HCT116 (cell line): ENCODE results near the gene SLC14A1. TPM values are rescaled to one million over a fixed set of nuclear protein-coding genes. Genes with fewer than 3 reads are reported as not detected.

Experiments used
- ATAC-seq: fragments of 200-7000 bp; cut with Tn5 transposase; 2 replicates; pipeline ENCODE4 v1.9.1; 2020; ENCODE audit warnings: mild to moderate bottlenecking, moderate library complexity
- BruUV-seq: library from RNA; stranded (reverse); fragments of 400-500 nt; replicated peaks from 2 replicates; lab custom pipeline; 2021; lab: Mats Ljungman, UMichigan
- CTCF ChIA-PET: fragments of 300-600 bp; sonication (Branson Sonifier 250); formaldehyde crosslinking; loops from one replicate; lab custom pipeline; 2021; ENCODE audit warnings: antibody characterized with exemption; lab: Charles Lee
- POLR2A ChIA-PET: fragments of 300-600, 350-600 bp; sonication (Branson Sonifier 250); formaldehyde crosslinking; loops from one replicate; lab custom pipeline; 2021; ENCODE audit warnings: antibody characterized with exemption; lab: Charles Lee
- RAD21 ChIA-PET, 2 experiments: fragments of 300-600 bp; sonication (Branson Sonifier 250); formaldehyde crosslinking; loops; one replicate each; lab custom pipeline; 2023; ENCODE audit warnings: low total read pairs in 2 of 2; ENCODE audit not compliant: uncharacterized antibody in 2 of 2, unreplicated experiment in 2 of 2, low non-redundant PET in 1 of 2; lab: Charles Lee
- DNase-seq: peaks from one replicate; pipeline ENCODE4 v3.0.0-alpha.2; 2010; ENCODE audit warnings: low read depth, low spot score
- H2AFZ ChIP-seq: fragments of 200-600 bp; shearing (Covaris generic), sonication (generic); 2 replicates; pipeline ENCODE4 v1.6.1; 2017; ENCODE audit warnings: low read depth, mixed run types, mixed read lengths, antibody characterized with exemption, low read length; ENCODE audit not compliant: poor library complexity, severe bottlenecking
- H3K27ac ChIP-seq: 2 replicates; pipeline ENCODE4 v1.5.1; 2012; ENCODE audit warnings: low read depth, low read length
- H3K27me3 ChIP-seq: fragments of 200-600 bp; sonication (generic); 2 replicates; pipeline ENCODE4 v1.6.1; 2016; ENCODE audit warnings: mixed run types, low read length, mixed read lengths; ENCODE audit not compliant: insufficient read depth
- H3K36me3 ChIP-seq, 2 experiments: fragments of 200-500 bp in 1 of 2; fragments of 200-600 bp in 1 of 2; sonication (Bioruptor generic) in 1 of 2; sonication (generic) in 1 of 2; 2 replicates each; pipeline versions ENCODE4 v1.5.1 to v1.6.1; 2014 to 2016; ENCODE audit warnings: low read length in 2 of 2, inconsistent platforms in 1 of 2, mixed read lengths in 1 of 2, mixed run types in 1 of 2; ENCODE audit not compliant: insufficient read depth in 2 of 2, control insufficient read depth in 1 of 2
- H3K4me1 ChIP-seq, 2 experiments: fragments of 200-600 bp in 1 of 2; sonication (generic) in 1 of 2; 2 replicates each; pipeline versions ENCODE4 v1.5.1 to v1.6.1; 2012 to 2017; ENCODE audit warnings: low read length in 2 of 2, inconsistent platforms in 1 of 2, mild to moderate bottlenecking in 1 of 2, mixed read lengths in 1 of 2, mixed run types in 1 of 2, moderate library complexity in 1 of 2; ENCODE audit not compliant: insufficient read depth in 2 of 2, control insufficient read depth in 1 of 2
- H3K4me2 ChIP-seq: fragments of 200-600 bp; sonication (generic); 2 replicates; pipeline ENCODE4 v1.6.1; 2017; ENCODE audit warnings: mixed run types, low read length, mixed read lengths
- H3K4me3 ChIP-seq, 2 experiments: fragments of 200-600 bp in 1 of 2; sonication (generic) in 1 of 2; replicated peaks in 1 of 2; 2 replicates each; pipeline ENCODE4 v1.5.1; 2011 to 2016; ENCODE audit warnings: low read length in 2 of 2, control low read depth in 1 of 2, low read depth in 1 of 2, mild to moderate bottlenecking in 1 of 2, mixed read lengths in 1 of 2, mixed run types in 1 of 2
- H3K79me2 ChIP-seq: fragments of 200-600 bp; sonication (generic); 2 replicates; pipeline ENCODE4 v1.6.1; 2017; ENCODE audit warnings: mild to moderate bottlenecking, mixed run types, low read length, moderate library complexity, mixed read lengths; ENCODE audit not compliant: insufficient read depth
- H3K9ac ChIP-seq: fragments of 200-600 bp; sonication (generic); 2 replicates; pipeline ENCODE4 v1.6.1; 2016; ENCODE audit warnings: low read length, mixed read lengths
- H3K9me2 ChIP-seq: fragments of 200-600 bp; sonication (generic), shearing (Covaris generic); 2 replicates; pipeline ENCODE4 v1.6.1; 2017; ENCODE audit warnings: mixed run types, mild to moderate bottlenecking, moderate library complexity; ENCODE audit not compliant: insufficient read depth
- H3K9me3 ChIP-seq, 2 experiments: fragments of 200-500 bp in 1 of 2; fragments of 200-600 bp in 1 of 2; sonication (Bioruptor generic) in 1 of 2; sonication (generic) in 1 of 2; 2 replicates each; pipeline ENCODE4 v1.6.1; 2014 to 2017; ENCODE audit warnings: low read length in 2 of 2, mixed read lengths in 2 of 2, inconsistent platforms in 1 of 2, low read depth in 1 of 2, mild to moderate bottlenecking in 1 of 2, mixed run types in 1 of 2, moderate library complexity in 1 of 2; ENCODE audit not compliant: control insufficient read depth in 1 of 2, insufficient read depth in 1 of 2
- H4K20me1 ChIP-seq: fragments of 200-600 bp; sonication (generic), shearing (Covaris generic); 2 replicates; pipeline ENCODE4 v1.6.1; 2017; ENCODE audit warnings: mixed run types, mild to moderate bottlenecking, moderate library complexity; ENCODE audit not compliant: insufficient read depth
- CEBPB ChIP-seq: IDR thresholded peaks from 2 replicates; pipeline ENCODE4 v1.6.1; 2012; ENCODE audit warnings: low read depth
- ELF1 ChIP-seq: IDR thresholded peaks from 2 replicates; pipeline ENCODE4 v1.6.1; 2012; ENCODE audit warnings: low read depth, borderline replicate concordance
- EZH2phosphoT487 ChIP-seq: fragments of 200-600 bp; IDR thresholded peaks from 2 replicates; pipeline ENCODE4 v1.6.1; 2018; ENCODE audit warnings: antibody characterized with exemption, borderline replicate concordance
- FOSL1 ChIP-seq: IDR thresholded peaks from 2 replicates; pipeline ENCODE4 v1.6.1; 2012; ENCODE audit warnings: low read depth
- JUND ChIP-seq: IDR thresholded peaks from 2 replicates; pipeline ENCODE4 v1.6.1; 2012
- RAD21 ChIP-seq: IDR thresholded peaks from 2 replicates; pipeline ENCODE4 v1.6.1; 2012; ENCODE audit warnings: low read depth, mild to moderate bottlenecking
- SP1 ChIP-seq: IDR thresholded peaks from 2 replicates; pipeline ENCODE4 v1.6.1; 2012; ENCODE audit warnings: low read depth
- TCF7L2 ChIP-seq: IDR thresholded peaks from 2 replicates; pipeline ENCODE4 v1.7.0; 2011; ENCODE audit warnings: borderline replicate concordance, inconsistent platforms; ENCODE audit not compliant: insufficient read depth, insufficient read length; ENCODE audit errors: extremely low read depth
- YY1 ChIP-seq: IDR thresholded peaks from 2 replicates; pipeline ENCODE4 v1.6.1; 2011; ENCODE audit warnings: low read length, low read depth, moderate library complexity, mild to moderate bottlenecking; ENCODE audit not compliant: insufficient replicate concordance; ENCODE audit errors: extremely low read depth
- ZNF274 ChIP-seq: fragments of 200-500 bp; sonication (Bioruptor generic); IDR thresholded peaks from 2 replicates; pipeline ENCODE4 v1.6.1; 2014; ENCODE audit warnings: mild to moderate bottlenecking, low read depth, low read length, inconsistent platforms
- intact Hi-C: fragments of 100-400 bp; cut with micrococcal nuclease; formaldehyde crosslinking; loops from 2 replicates; pipeline ENCODE4 v1.10.0; 2022
- total RNA-seq: library from RNA; stranded (reverse); gene quantifications from one replicate; pipeline ENCODE4 v1.2.1, GENCODE V29; 2021; ENCODE audit not compliant: unreplicated experiment
- TF ChIP-seq, protein P1 (sequence below): IDR thresholded peaks from 2 replicates; pipeline ENCODE4 v1.6.1; 2012; ENCODE audit warnings: low read depth
- TF ChIP-seq, protein P2 (sequence below): IDR thresholded peaks from 2 replicates; pipeline ENCODE4 v1.6.1; 2012
- TF ChIP-seq, protein P3 (sequence below), 3 experiments: fragments of 200-600 bp in 1 of 3; sonication (generic) in 1 of 3; IDR thresholded peaks in 2 of 3; conservative IDR thresholded peaks in 1 of 3; 2 replicates each; pipeline ENCODE4 v1.5.1; 2012 to 2017; ENCODE audit warnings: low read depth in 2 of 3, low read length in 2 of 3, antibody characterized with exemption in 1 of 3, borderline replicate concordance in 1 of 3, control low read depth in 1 of 3, mild to moderate bottlenecking in 1 of 3, mixed read lengths in 1 of 3, mixed run types in 1 of 3, moderate library complexity in 1 of 3; ENCODE audit not compliant: insufficient read depth in 1 of 3

The SLC14A1 gene
- total RNA-seq, 1 experiment from 2014 or later: not detected

DNA sequence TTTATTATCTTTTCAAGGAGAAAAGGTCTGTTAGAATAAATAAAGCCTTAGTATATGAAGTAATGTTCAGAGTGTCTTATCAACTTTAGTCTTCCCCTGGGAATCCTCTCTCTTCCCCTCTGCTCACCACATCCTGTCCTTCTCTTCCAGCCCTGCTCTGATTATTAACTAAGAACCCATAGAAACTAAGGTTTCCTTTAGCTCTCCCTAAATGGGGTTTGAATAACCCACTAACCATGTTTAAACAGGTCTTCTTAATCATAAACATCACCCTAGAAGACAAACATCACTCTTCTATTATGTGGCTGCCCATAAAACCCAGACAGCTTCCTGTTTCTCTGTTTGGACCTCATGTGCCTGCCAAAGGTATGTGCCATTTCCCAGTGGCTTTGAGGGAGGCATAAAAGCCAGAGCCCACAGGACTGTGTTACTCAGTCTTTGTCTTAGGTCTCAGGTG lies 50.1 kb downstream of the SLC14A1 start:
- Histone ChIP-seq H3K9me3 (no peaks in the 10 kb centered on the region), H3K4me2 (peak overlapping the region; percentile 81; the same call in 1 of the 2 replicates), H3K4me1 (0 out of 4 replicates have a peak, but pooled peaks cover 0 to 5% of the 10 kb centered on the region in 2 experiments), H3K4me3 (no peak overlapping the region), H3K27me3 (no peaks in the 10 kb centered on the region; the same call in 1 of the 2 replicates), H3K27ac (no peak overlapping the region), H3K9ac (no peak overlapping the region), H3K9me2 (peaks cover 3% of the 10 kb centered on the region; the same call in 1 of the 2 replicates), H3K79me2 (no peaks in the 10 kb centered on the region), H2AFZ (peak overlapping the region; percentile 29), H4K20me1 (no peaks in the 10 kb centered on the region), H3K36me3 (no peaks in the 10 kb centered on the region)
- ChIA-PET CTCF (no interaction called here), POLR2A (no interaction called here), RAD21 (no interaction called here)
- BruUV-seq: no TSS peak
- intact Hi-C loops: loop anchor here (2.0 kb wide), 1 partner anchor 29 kb away; no protein-coding TSS in a partner anchor
- ATAC-seq (no peak), DNase-seq (no peak)
- no peak for TF ChIP-seq ZNF274
- TF ChIP-seq, protein P1, sequence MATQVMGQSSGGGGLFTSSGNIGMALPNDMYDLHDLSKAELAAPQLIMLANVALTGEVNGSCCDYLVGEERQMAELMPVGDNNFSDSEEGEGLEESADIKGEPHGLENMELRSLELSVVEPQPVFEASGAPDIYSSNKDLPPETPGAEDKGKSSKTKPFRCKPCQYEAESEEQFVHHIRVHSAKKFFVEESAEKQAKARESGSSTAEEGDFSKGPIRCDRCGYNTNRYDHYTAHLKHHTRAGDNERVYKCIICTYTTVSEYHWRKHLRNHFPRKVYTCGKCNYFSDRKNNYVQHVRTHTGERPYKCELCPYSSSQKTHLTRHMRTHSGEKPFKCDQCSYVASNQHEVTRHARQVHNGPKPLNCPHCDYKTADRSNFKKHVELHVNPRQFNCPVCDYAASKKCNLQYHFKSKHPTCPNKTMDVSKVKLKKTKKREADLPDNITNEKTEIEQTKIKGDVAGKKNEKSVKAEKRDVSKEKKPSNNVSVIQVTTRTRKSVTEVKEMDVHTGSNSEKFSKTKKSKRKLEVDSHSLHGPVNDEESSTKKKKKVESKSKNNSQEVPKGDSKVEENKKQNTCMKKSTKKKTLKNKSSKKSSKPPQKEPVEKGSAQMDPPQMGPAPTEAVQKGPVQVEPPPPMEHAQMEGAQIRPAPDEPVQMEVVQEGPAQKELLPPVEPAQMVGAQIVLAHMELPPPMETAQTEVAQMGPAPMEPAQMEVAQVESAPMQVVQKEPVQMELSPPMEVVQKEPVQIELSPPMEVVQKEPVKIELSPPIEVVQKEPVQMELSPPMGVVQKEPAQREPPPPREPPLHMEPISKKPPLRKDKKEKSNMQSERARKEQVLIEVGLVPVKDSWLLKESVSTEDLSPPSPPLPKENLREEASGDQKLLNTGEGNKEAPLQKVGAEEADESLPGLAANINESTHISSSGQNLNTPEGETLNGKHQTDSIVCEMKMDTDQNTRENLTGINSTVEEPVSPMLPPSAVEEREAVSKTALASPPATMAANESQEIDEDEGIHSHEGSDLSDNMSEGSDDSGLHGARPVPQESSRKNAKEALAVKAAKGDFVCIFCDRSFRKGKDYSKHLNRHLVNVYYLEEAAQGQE: no peak
- TF ChIP-seq ELF1: no peak
- TF ChIP-seq CEBPB: no peak
- TF ChIP-seq, protein P2, sequence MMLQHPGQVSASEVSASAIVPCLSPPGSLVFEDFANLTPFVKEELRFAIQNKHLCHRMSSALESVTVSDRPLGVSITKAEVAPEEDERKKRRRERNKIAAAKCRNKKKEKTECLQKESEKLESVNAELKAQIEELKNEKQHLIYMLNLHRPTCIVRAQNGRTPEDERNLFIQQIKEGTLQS: no peak
- TF ChIP-seq FOSL1: no peak
- no peak for TF ChIP-seq YY1
- no peak for TF ChIP-seq EZH2phosphoT487
- TF ChIP-seq RAD21: no peak
- no peak for TF ChIP-seq SP1
- no peak for TF ChIP-seq TCF7L2
- TF ChIP-seq, protein P3, sequence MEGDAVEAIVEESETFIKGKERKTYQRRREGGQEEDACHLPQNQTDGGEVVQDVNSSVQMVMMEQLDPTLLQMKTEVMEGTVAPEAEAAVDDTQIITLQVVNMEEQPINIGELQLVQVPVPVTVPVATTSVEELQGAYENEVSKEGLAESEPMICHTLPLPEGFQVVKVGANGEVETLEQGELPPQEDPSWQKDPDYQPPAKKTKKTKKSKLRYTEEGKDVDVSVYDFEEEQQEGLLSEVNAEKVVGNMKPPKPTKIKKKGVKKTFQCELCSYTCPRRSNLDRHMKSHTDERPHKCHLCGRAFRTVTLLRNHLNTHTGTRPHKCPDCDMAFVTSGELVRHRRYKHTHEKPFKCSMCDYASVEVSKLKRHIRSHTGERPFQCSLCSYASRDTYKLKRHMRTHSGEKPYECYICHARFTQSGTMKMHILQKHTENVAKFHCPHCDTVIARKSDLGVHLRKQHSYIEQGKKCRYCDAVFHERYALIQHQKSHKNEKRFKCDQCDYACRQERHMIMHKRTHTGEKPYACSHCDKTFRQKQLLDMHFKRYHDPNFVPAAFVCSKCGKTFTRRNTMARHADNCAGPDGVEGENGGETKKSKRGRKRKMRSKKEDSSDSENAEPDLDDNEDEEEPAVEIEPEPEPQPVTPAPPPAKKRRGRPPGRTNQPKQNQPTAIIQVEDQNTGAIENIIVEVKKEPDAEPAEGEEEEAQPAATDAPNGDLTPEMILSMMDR (IDR thresholded peaks at IDR 0.05 in 2 of 3, conservative IDR thresholded peaks at IDR 0.05 in 1 of 3; ENCODE audit: borderline replicate concordance in 1 of 3, insufficient read depth in 1 of 3, low read depth in 2 of 3, low read length in 2 of 3): no peak
- TF ChIP-seq JUND: no peak
